H1 (cell line): ENCODE results near the gene EVI5. TPM values are rescaled to one million over a fixed set of nuclear protein-coding genes. Genes with fewer than 3 reads are reported as not detected.

Experiments used
- CTCF ChIA-PET: fragments of 300-600 bp; sonication (Branson Sonifier 250); formaldehyde crosslinking; loops from one replicate; lab custom pipeline; 2021; ENCODE audit not compliant: partially characterized antibody; lab: Charles Lee
- POLR2A ChIA-PET: fragments of 300-600 bp; sonication (Branson Sonifier 250); formaldehyde crosslinking; loops from one replicate; lab custom pipeline; 2021; ENCODE audit warnings: inconsistent platforms; ENCODE audit not compliant: partially characterized antibody; lab: Charles Lee
- DNase-seq, 2 experiments: peaks; one replicate each; pipeline versions ENCODE4 v3.0.0 to v3.0.0-alpha.2; 2010 to 2022; ENCODE audit warnings: low spot score in 2 of 2, low read depth in 1 of 2, mixed read lengths in 1 of 2
- FAIRE-seq: peaks from 2 replicates; lab custom pipeline; 2011; peaks lifted over from hg19 to GRCh38; lab: Jason Lieb, UNC
- H2AFZ ChIP-seq: 2 replicates; pipeline ENCODE4 v1.8.1; 2012; ENCODE audit warnings: low read length, inconsistent platforms
- H2AK5ac ChIP-seq: 2 replicates; pipeline ENCODE4 v1.6.1; 2013; ENCODE audit warnings: low read depth, low read length
- H2BK120ac ChIP-seq: replicated peaks from 2 replicates; pipeline ENCODE3; 2013; ENCODE audit warnings: low read depth, low read length, inconsistent platforms
- H2BK12ac ChIP-seq: 2 replicates; pipeline ENCODE4 v1.6.1; 2013; ENCODE audit warnings: low read depth, low read length
- H2BK15ac ChIP-seq: 2 replicates; pipeline ENCODE4 v1.6.1; 2013; ENCODE audit warnings: low read length
- H2BK20ac ChIP-seq: 2 replicates; pipeline ENCODE4 v1.6.1; 2013; ENCODE audit warnings: low read length
- H2BK5ac ChIP-seq: 2 replicates; pipeline ENCODE4 v1.6.1; 2013; ENCODE audit warnings: low read depth, low read length
- H3K14ac ChIP-seq: 2 replicates; pipeline ENCODE4 v1.6.1; 2013; ENCODE audit warnings: inconsistent platforms; ENCODE audit not compliant: insufficient read length
- H3K18ac ChIP-seq: 2 replicates; pipeline ENCODE4 v1.6.1; 2013; ENCODE audit warnings: low read length; ENCODE audit errors: extremely low read depth
- H3K23ac ChIP-seq: 2 replicates; pipeline ENCODE4 v1.6.1; 2013; ENCODE audit warnings: inconsistent platforms; ENCODE audit not compliant: insufficient read length
- H3K23me2 ChIP-seq: 2 replicates; pipeline ENCODE4 v1.6.1; 2013; ENCODE audit warnings: low read depth, low read length
- H3K27ac ChIP-seq: 2 replicates; pipeline ENCODE4 v1.6.1; 2011; ENCODE audit warnings: low read depth, low read length, inconsistent platforms
- H3K27me3 ChIP-seq, 4 experiments: replicated peaks in 1 of 4; 1 replicate in 1 of 4; 2 replicates in 3 of 4; pipeline versions ENCODE4 v1.6.1 to v1.8.1; 2011 to 2013; ENCODE audit warnings: low read length in 3 of 4, mild to moderate bottlenecking in 3 of 4, inconsistent platforms in 2 of 4, mixed read lengths in 2 of 4, moderate library complexity in 1 of 4; ENCODE audit not compliant: control insufficient read depth in 3 of 4, insufficient read depth in 3 of 4; ENCODE audit errors: extremely low read depth in 1 of 4
- H3K36me3 ChIP-seq, 4 experiments: 2 replicates each; pipeline versions ENCODE4 v1.6.1 to v1.8.1; 2011 to 2013; ENCODE audit warnings: mild to moderate bottlenecking in 4 of 4, low read length in 3 of 4, moderate library complexity in 2 of 4, control low read depth in 1 of 4, inconsistent platforms in 1 of 4; ENCODE audit not compliant: insufficient read depth in 4 of 4, control insufficient read depth in 2 of 4
- H3K4ac ChIP-seq: replicated peaks from 2 replicates; pipeline ENCODE3; 2013; ENCODE audit warnings: low read length, low read depth, mixed read lengths, inconsistent platforms; ENCODE audit not compliant: insufficient read length
- H3K4me1 ChIP-seq, 4 experiments: replicated peaks in 1 of 4; 1 replicate in 1 of 4; 2 replicates in 3 of 4; pipeline versions ENCODE4 v1.6.1 to v1.8.1; 2011 to 2013; ENCODE audit warnings: low read length in 3 of 4, inconsistent platforms in 2 of 4, mixed read lengths in 1 of 4; ENCODE audit not compliant: insufficient read depth in 4 of 4, control insufficient read depth in 3 of 4
- H3K4me2 ChIP-seq, 2 experiments: 2 replicates each; pipeline versions ENCODE4 v1.6.1 to v1.8.1; 2011 to 2013; ENCODE audit warnings: low read depth in 2 of 2, low read length in 2 of 2, control low read depth in 1 of 2, inconsistent platforms in 1 of 2, mild to moderate bottlenecking in 1 of 2; ENCODE audit not compliant: insufficient read depth in 1 of 2
- H3K4me3 ChIP-seq, 4 experiments: fragments of 200-600, 300-600 bp in 1 of 4; sonication (generic), shearing (Covaris generic), sonication (Bioruptor Twin) in 1 of 4; 2 replicates each; pipeline versions ENCODE4 v1.5.1 to v1.8.1; 2011 to 2016; ENCODE audit warnings: low read length in 4 of 4, low read depth in 3 of 4, control low read depth in 2 of 4, inconsistent platforms in 2 of 4, mild to moderate bottlenecking in 2 of 4, mixed read lengths in 1 of 4, moderate library complexity in 1 of 4; ENCODE audit not compliant: insufficient read depth in 2 of 4; ENCODE audit errors: extremely low read depth in 1 of 4
- H3K56ac ChIP-seq: replicated peaks from 2 replicates; pipeline ENCODE3; 2013; ENCODE audit warnings: low read depth, mild to moderate bottlenecking, mixed read lengths, low read length, inconsistent platforms; ENCODE audit not compliant: insufficient read length
- H3K79me1 ChIP-seq: 2 replicates; pipeline ENCODE4 v1.6.1; 2013; ENCODE audit warnings: low read depth, low read length, control low read depth
- H3K79me2 ChIP-seq, 2 experiments: 2 replicates each; pipeline versions ENCODE4 v1.6.1 to v1.8.1; 2012 to 2013; ENCODE audit warnings: low read length in 2 of 2, mild to moderate bottlenecking in 2 of 2, inconsistent platforms in 1 of 2; ENCODE audit not compliant: insufficient read depth in 2 of 2, control insufficient read depth in 1 of 2
- H3K9ac ChIP-seq, 4 experiments: replicated peaks in 1 of 4; 1 replicate in 1 of 4; 2 replicates in 3 of 4; pipeline versions ENCODE4 v1.6.1 to v1.8.1; 2011 to 2013; ENCODE audit warnings: low read depth in 3 of 4, low read length in 3 of 4, control low read depth in 2 of 4, mild to moderate bottlenecking in 2 of 4, moderate library complexity in 2 of 4, inconsistent platforms in 1 of 4; ENCODE audit errors: extremely low read depth in 1 of 4
- H3K9me3 ChIP-seq, 2 experiments: 2 replicates each; pipeline versions ENCODE4 v1.6.1 to v1.8.1; 2012 to 2013; ENCODE audit warnings: mild to moderate bottlenecking in 2 of 2, moderate library complexity in 2 of 2, control low read depth in 1 of 2, inconsistent platforms in 1 of 2, low read depth in 1 of 2, low read length in 1 of 2, mixed read lengths in 1 of 2; ENCODE audit not compliant: insufficient read depth in 2 of 2
- H4K20me1 ChIP-seq, 2 experiments: replicated peaks in 1 of 2; 2 replicates each; pipeline versions ENCODE3 to v1.8.1; 2011 to 2013; ENCODE audit warnings: inconsistent platforms in 2 of 2, low read length in 2 of 2, mild to moderate bottlenecking in 1 of 2; ENCODE audit not compliant: insufficient read depth in 2 of 2, control insufficient read depth in 1 of 2
- H4K5ac ChIP-seq: 2 replicates; pipeline ENCODE4 v1.6.1; 2013; ENCODE audit warnings: low read length, low read depth, mixed read lengths, inconsistent platforms; ENCODE audit not compliant: insufficient read length
- H4K8ac ChIP-seq: 2 replicates; pipeline ENCODE4 v1.8.0; 2013; ENCODE audit warnings: mild to moderate bottlenecking, moderate library complexity, low read length, inconsistent platforms; ENCODE audit not compliant: insufficient read depth; ENCODE audit errors: extremely low read depth
- H4K91ac ChIP-seq: replicated peaks from 2 replicates; pipeline ENCODE3; 2013; ENCODE audit warnings: low read length, mixed read lengths, inconsistent platforms; ENCODE audit not compliant: insufficient read length
- CBX8 ChIP-seq: fragments of 300-800, 300-1000 bp; sonication (generic); IDR thresholded peaks from 2 replicates; pipeline ENCODE4 v1.7.1; 2016; ENCODE audit warnings: low read depth, low read length, borderline replicate concordance
- E2F6 ChIP-seq: IDR thresholded peaks from 2 replicates; pipeline ENCODE4 v1.6.1; 2012; ENCODE audit warnings: inconsistent platforms
- EZH2 ChIP-seq: fragments of 200-600 bp; sonication (generic); IDR thresholded peaks from 2 replicates; pipeline ENCODE4 v1.7.1; 2012; ENCODE audit warnings: low read depth, mild to moderate bottlenecking, moderate library complexity, low read length, inconsistent platforms; ENCODE audit not compliant: severe bottlenecking
- RNF2 ChIP-seq: fragments of 200-900, 300-1000 bp; sonication (generic); IDR thresholded peaks from 2 replicates; pipeline ENCODE4 v1.7.1; 2016; ENCODE audit warnings: borderline replicate concordance, low read depth, mild to moderate bottlenecking, antibody characterized with exemption, low read length; ENCODE audit not compliant: poor library complexity, severe bottlenecking; ENCODE audit errors: missing control alignments
- SIN3A ChIP-seq, 2 experiments: IDR thresholded peaks in 1 of 2; conservative IDR thresholded peaks in 1 of 2; 2 replicates each; pipeline ENCODE4 v1.6.1; 2011 to 2012; ENCODE audit warnings: low read length in 2 of 2, improper control_type of control experiment in 1 of 2, low read depth in 1 of 2, mild to moderate bottlenecking in 1 of 2
- WGBS, 2 experiments: shearing (Covaris generic) in 1 of 2; methylation state at CpG; one replicate each; pipeline versions ENCODE4 v1.1.6 to v1.1.7; 2013 to 2015; ENCODE audit warnings: low lambda C conversion rate in 2 of 2, mixed read lengths in 2 of 2, inconsistent platforms in 1 of 2, low coverage in 1 of 2, missing lambda C conversion rate in 1 of 2; ENCODE audit not compliant: insufficient replicate concordance in 2 of 2, insufficient coverage in 1 of 2, insufficient read length in 1 of 2; ENCODE audit errors: extremely low coverage in 1 of 2, missing lambda C conversion rate in 1 of 2; 5-methylcytosine and 5-hydroxymethylcytosine counted together
- polyA plus RNA-seq, 7 experiments: library from polyadenylated mRNA; depleted of rRNA in 3 of 7; stranded (reverse) in 5 of 7; unstranded in 2 of 7; fragments of >200 nt in 5 of 7; fragments of 200-250 nt in 2 of 7; gene quantifications; 1 replicate in 5 of 7; 2 replicates in 1 of 7; 4 replicates in 1 of 7; pipeline versions ENCODE4 v1.2.1 to v1.2.3, GENCODE V29; 2011 to 2013; ENCODE audit warnings: missing spikeins in 2 of 7, mixed read lengths in 2 of 7
- total RNA-seq: library from RNA; stranded (reverse); fragmentation: NEBNext Ultra II Directional; extraction: Animal tissue kit (Norgen Biotek cat#: 25700); gene quantifications from 2 replicates; pipeline ENCODE4 v1.2.1, GENCODE V29; 2021

EVI5 gene
- total and polyA plus RNA-seq, 2 of the 8 experiments (the other 6 are each of a cell fraction or from before 2014, with no cell fraction given), result 1.7 to 13.7 TPM

- CTCF ChIA-PET, result interaction anchor here (0.8 to 2.6 kb wide), 4 partner anchors 65 to 350 kb away, joined by 3 to 6 read pairs (median 4); no protein-coding TSS in a partner anchor
- Histone ChIP-seq H3K27me3 (peaks cover 81 to 98% (median 95%) of the 10 kb centered on the region in 4 experiments), H2AK5ac (no peak overlapping the region), H3K4me3 (peak overlapping the region in 3 of 4 experiments; percentile 21 to 63 (median 46); a peak in 6 of 8 replicates), H3K9ac (no peak overlapping the region), H2BK12ac (no peak overlapping the region), H3K4me2 (peak overlapping the region; percentile 81 to 97), H3K36me3 (peaks cover 0 to 8% (median 0%) of the 10 kb centered on the region in 4 experiments; a peak in 1 of 8 replicates), H4K5ac (no peak overlapping the region), H2BK120ac (no peak overlapping the region), H3K79me1 (no peaks in the 10 kb centered on the region), H4K20me1 (peaks cover 1 to 15% of the 10 kb centered on the region in 2 experiments), H3K18ac (no peak overlapping the region; the same call in 1 of the 2 replicates), H4K91ac (no peak overlapping the region), H3K9me3 (peaks cover 0 to 7% of the 10 kb centered on the region in 2 experiments; a peak in 1 of 4 replicates), H3K14ac (no peak overlapping the region), H3K23ac (no peak overlapping the region), H3K4ac (no peak overlapping the region), H2AFZ (no peak overlapping the region), H2BK20ac (no peak overlapping the region), H3K79me2 (no peaks in the 10 kb centered on the region), H3K23me2 (peaks cover 25% of the 10 kb centered on the region; the same call in 1 of the 2 replicates), H3K27ac (no peak overlapping the region), H2BK5ac (no peak overlapping the region), H3K4me1 (peaks cover 0 to 54% (median 28%) of the 10 kb centered on the region in 4 experiments; a peak in 6 of 7 replicates), H2BK15ac (no peak overlapping the region), H3K56ac (no peak overlapping the region), H4K8ac (no peak overlapping the region; the same call in 1 of the 2 replicates)
- 5% methylated on average over 37 of the region's 39 CpGs; no CpG with 5 or more reads in 1 of the 2 experiments for WGBS, 2 experiments
- no peak for FAIRE-seq
- POLR2A ChIA-PET, result interaction anchor here (0.7 to 2.2 kb wide), 2 partner anchors 10 to 350 kb away, joined by 3 to 9 read pairs; partner anchors contain the start of gene RPL5
- DNase-seq, result peak in 1 of 2 experiments; percentile 54
- TF ChIP-seq EZH2, result no peak
- TF ChIP-seq E2F6, result no peak
- peak; percentile 99 for TF ChIP-seq RNF2
- TF ChIP-seq SIN3A (conservative IDR thresholded peaks at IDR 0.05 in 1 of 2, IDR thresholded peaks at IDR 0.05 in 1 of 2; ENCODE audit: low read depth in 1 of 2, low read length in 2 of 2), result no peak
- peak; percentile 82; the same call in 1 of the 2 replicates for TF ChIP-seq CBX8
Measured at GRCh38 chr1:92481971-92482664, 302.8 kb downstream of the EVI5 start.
